22Rv1 (cell line): ENCODE results near the gene JDP2.

ENCODE experiments used
- ZFX ChIP-seq: fragments of 450-650 bp; IDR thresholded peaks from 2 replicates; pipeline ENCODE4 v1.6.1; 2017; ENCODE audit warnings: antibody characterized with exemption, borderline replicate concordance
- TF ChIP-seq, protein P1 (sequence below): fragments of 450-650 bp; IDR thresholded peaks from 2 replicates; pipeline ENCODE4 v1.5.1; 2017; ENCODE audit warnings: mild to moderate bottlenecking

DNA sequence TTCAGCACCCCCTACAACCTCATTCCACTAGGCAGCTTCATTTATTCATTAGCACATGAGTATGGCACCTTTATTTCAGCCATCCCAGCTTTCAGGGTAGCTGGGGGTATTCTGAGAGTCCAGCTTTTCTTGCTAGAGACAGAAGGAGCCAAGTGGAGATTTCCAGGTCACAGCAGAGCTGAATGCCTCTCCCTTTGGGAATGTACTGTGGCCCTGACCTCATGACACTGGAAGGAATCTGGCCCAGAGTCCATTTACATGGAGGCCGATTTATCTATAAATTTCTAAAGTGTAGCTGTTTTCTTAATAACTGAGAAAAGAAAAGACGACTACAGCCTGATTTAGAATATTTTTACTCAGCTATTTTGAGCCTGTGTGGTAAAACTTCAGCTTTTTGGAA lies 47.2 kb upstream of the JDP2 start:
- TF ChIP-seq, protein P1, sequence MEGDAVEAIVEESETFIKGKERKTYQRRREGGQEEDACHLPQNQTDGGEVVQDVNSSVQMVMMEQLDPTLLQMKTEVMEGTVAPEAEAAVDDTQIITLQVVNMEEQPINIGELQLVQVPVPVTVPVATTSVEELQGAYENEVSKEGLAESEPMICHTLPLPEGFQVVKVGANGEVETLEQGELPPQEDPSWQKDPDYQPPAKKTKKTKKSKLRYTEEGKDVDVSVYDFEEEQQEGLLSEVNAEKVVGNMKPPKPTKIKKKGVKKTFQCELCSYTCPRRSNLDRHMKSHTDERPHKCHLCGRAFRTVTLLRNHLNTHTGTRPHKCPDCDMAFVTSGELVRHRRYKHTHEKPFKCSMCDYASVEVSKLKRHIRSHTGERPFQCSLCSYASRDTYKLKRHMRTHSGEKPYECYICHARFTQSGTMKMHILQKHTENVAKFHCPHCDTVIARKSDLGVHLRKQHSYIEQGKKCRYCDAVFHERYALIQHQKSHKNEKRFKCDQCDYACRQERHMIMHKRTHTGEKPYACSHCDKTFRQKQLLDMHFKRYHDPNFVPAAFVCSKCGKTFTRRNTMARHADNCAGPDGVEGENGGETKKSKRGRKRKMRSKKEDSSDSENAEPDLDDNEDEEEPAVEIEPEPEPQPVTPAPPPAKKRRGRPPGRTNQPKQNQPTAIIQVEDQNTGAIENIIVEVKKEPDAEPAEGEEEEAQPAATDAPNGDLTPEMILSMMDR, result no peak
- TF ChIP-seq ZFX, result no peak
